SJCRH30 (cell line): ENCODE data around the gene CCDC85B. TPM values are rescaled to one million over a fixed set of nuclear protein-coding genes. Genes with fewer than 3 reads are reported as not detected.

Source experiments
- DNase-seq, 2 experiments: peaks; one replicate each; pipeline ENCODE4 v3.0.0-alpha.2; 2015 to 2020
- H3K27ac ChIP-seq: fragments of 250-450 bp; sonication (Bioruptor Pico); 2 replicates; pipeline ENCODE4 v1.5.1; 2020; ENCODE audit warnings: mild to moderate bottlenecking, moderate library complexity
- H3K27me3 ChIP-seq: fragments of 250-450 bp; sonication (Bioruptor Pico); 2 replicates; pipeline ENCODE4 v1.5.1; 2020; ENCODE audit warnings: mild to moderate bottlenecking, moderate library complexity
- H3K36me3 ChIP-seq: fragments of 250-450 bp; sonication (Bioruptor Pico); 2 replicates; pipeline ENCODE4 v1.5.1; 2020; ENCODE audit warnings: mild to moderate bottlenecking, moderate library complexity
- H3K4me1 ChIP-seq: fragments of 250-450 bp; sonication (Bioruptor Pico); 2 replicates; pipeline ENCODE4 v1.5.1; 2020; ENCODE audit warnings: mild to moderate bottlenecking, moderate library complexity
- H3K4me3 ChIP-seq: fragments of 250-450 bp; sonication (Bioruptor Pico); 2 replicates; pipeline ENCODE4 v1.5.1; 2020; ENCODE audit warnings: mild to moderate bottlenecking, moderate library complexity
- H3K9me3 ChIP-seq: fragments of 250-450 bp; sonication (Bioruptor Pico); replicated peaks from 2 replicates; pipeline ENCODE4 v1.5.1; 2020; ENCODE audit warnings: mild to moderate bottlenecking, moderate library complexity
- total RNA-seq: library from RNA; depleted of rRNA; stranded (reverse); fragments of >200 nt; shearing (Covaris generic); gene quantifications from 2 replicates; pipeline ENCODE4 v1.2.3, GENCODE V29; 2014

CCDC85B gene
- total RNA-seq, 1 experiment from 2014 or later = 25.2 TPM

DNA sequence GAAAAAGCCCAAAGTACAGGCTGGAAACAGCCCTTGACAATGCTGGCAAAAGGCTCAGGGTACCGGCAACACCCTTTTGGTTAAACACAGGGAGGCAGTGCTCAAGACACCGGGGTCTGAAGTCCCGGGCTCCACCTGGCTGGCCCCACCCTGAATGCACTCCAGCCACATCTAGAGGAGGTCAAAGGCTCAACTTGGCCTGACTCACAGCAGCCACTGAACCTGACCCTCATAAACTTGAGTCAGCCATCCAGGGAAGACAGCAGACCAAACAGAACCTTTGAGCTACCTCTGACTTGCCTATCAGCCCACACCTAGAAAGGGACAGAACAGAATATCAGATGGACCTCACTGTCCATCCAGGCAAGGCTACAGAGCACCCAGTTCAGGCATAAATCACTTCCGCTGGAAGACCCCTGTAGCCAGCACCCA is 36.3 kb upstream of the CCDC85B start:
- H3K9me3 ChIP-seq = no peaks in the 10 kb centered on the region
- DNase-seq = no peak
- no peak overlapping the region for H3K27ac ChIP-seq
- peaks cover 50% of the 10 kb centered on the region for H3K36me3 ChIP-seq
- no peak overlapping the region for H3K4me3 ChIP-seq
- H3K27me3 ChIP-seq = no peaks in the 10 kb centered on the region
- no peaks in the 10 kb centered on the region for H3K4me1 ChIP-seq

DNA sequence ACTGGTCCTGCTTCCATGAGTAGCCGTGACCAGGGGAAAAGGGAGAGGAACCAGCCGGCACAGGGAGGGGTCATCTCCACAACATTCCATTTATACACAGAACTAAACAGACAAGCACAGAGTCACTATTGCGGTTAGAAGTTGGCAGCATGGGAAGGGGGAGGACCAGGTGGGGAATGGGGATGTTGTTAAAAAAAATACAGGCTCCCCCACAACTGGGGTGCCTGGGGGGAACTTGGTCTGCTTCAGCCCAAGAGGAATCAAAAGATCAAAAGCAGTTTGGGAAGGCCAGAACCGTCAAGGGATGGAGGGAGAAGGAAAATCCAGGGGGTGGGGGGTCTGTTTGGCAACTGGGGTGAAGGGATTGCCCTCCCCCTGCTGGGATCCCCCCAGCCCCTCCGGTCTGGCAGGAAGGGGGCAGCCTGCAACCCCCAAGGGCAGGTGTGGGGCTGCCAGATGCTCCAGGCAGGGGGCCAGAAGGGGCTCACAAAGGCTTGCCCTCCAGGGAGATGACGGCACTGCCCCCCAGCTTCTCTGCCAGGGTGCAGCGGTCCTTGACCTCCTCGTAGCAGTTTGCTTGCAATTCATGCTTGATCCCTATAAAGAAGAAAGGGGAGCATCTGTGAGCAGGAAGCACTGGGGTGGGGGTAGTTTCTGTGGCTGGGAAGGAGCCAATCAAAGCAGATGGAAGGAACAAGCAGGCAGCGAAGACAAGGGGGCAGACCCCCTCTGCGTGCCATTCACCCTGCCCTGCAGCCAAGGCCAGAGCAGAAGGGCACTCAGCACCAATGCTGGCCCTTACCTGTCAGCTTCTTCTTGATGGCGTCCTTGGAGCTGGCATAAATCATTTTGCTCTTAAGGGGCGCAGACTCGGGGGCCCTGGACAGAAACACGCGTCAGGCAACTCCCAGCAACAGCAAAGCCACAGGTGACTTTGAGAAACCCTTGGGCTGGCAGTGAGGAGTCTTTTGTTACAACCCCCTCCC is 35.3 kb upstream of the CCDC85B start:
- no peak overlapping the region for H3K27ac ChIP-seq
- H3K4me3 ChIP-seq = no peak overlapping the region
- no peaks in the 10 kb centered on the region for H3K27me3 ChIP-seq
- DNase-seq = no peak
- H3K4me1 ChIP-seq = no peaks in the 10 kb centered on the region
- peaks cover 50% of the 10 kb centered on the region for H3K36me3 ChIP-seq
- no peaks in the 10 kb centered on the region for H3K9me3 ChIP-seq

DNA sequence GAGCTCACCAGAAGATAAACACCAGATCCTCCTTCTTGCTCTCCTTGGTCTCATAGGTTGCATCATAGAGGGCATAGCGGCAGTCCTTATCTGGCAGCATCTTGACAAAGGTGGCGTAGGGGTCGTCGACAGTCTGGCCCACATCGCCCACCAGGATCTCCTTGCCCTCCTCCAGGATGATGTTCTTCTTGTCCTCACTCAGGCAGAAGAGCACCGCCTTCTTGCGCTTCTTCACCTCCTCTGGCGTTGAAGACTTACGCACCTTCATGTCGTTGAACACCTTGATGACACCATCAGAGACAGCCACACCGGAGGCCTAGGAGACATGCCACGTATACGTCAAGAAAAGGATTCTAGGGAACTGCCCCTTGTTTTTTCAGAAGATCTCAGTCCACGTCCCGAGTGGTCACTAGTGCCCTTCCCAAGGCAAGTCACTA is 34.5 kb upstream of the CCDC85B start:
- Histone ChIP-seq H3K4me3 (no peak overlapping the region), H3K27ac (no peak overlapping the region), H3K9me3 (no peaks in the 10 kb centered on the region), H3K36me3 (peaks cover 50% of the 10 kb centered on the region), H3K27me3 (no peaks in the 10 kb centered on the region), H3K4me1 (no peaks in the 10 kb centered on the region)
- no peak for DNase-seq

DNA sequence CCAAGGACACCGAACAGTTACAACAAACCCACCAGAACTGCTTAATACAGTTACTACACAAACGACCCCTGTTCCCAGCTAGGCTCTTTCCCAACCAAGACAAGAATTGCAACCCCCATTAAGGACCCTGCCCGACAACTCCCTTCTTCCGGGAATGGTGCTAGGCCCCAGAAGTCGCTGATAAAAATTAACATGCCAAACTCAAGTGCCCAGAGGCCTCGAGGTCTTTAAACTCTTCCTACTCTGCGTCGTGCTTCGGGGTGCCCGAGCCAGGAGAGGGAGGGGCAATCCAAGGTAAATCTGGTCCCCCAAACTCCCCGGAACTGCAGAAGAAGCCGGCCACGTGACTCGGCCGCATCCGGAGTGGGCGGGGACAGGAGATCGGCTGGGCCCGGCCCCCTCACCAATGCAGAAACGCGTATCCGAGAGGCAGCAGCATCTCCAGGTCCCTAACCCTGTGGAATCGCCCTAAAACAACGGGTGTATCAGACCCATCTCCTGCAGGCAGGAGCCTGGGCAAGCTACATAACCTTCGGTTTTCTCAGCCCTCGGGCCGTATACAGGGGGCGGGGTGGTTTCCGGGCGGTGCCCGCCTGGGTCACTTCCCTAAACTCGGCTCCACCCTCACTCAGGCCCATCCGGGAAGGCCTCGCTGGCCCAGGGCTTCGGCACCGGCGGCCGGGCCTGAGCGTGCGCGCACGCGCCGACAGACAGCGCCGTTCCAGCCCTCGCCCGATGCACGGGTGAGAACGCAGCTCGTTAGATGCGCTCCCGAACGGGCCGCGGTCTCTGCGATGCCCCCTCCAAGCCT is 33.6 kb upstream of the CCDC85B start:
- H3K27me3 ChIP-seq = no peaks in the 10 kb centered on the region
- no peaks in the 10 kb centered on the region; the same call in 1 of the 2 replicates for H3K4me1 ChIP-seq
- no peaks in the 10 kb centered on the region for H3K9me3 ChIP-seq
- DNase-seq = peak; percentile 72 to 75
- peak overlapping the region; percentile 67 for H3K27ac ChIP-seq
- H3K4me3 ChIP-seq = peak overlapping the region; percentile 96
- peaks cover 50% of the 10 kb centered on the region for H3K36me3 ChIP-seq

DNA sequence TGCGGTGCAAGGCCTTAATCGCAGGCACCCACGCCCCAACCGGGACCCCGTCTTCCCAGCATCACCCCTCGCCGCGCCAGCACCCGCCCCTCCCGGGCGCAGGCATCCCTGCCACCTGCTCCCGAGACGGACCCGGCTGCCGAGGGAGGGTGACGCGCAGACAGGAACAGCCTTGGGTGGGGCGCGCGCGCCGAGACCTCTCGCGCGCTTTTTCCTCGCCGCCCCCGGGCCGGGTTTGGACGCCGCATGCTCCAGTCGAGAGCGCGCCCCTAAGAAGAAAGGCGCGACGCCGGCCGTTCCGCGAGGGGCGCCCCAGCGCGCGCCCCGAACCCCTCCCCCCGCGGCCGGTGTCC is 33.0 kb upstream of the CCDC85B start:
- no peaks in the 10 kb centered on the region for H3K9me3 ChIP-seq
- no peaks in the 10 kb centered on the region for H3K27me3 ChIP-seq
- H3K36me3 ChIP-seq = peaks cover 46% of the 10 kb centered on the region
- H3K27ac ChIP-seq = peak overlapping the region; percentile 67
- H3K4me1 ChIP-seq = no peaks in the 10 kb centered on the region; the same call in 1 of the 2 replicates
- peak; percentile 52 to 55 for DNase-seq
- peak overlapping the region; percentile 96 for H3K4me3 ChIP-seq

DNA sequence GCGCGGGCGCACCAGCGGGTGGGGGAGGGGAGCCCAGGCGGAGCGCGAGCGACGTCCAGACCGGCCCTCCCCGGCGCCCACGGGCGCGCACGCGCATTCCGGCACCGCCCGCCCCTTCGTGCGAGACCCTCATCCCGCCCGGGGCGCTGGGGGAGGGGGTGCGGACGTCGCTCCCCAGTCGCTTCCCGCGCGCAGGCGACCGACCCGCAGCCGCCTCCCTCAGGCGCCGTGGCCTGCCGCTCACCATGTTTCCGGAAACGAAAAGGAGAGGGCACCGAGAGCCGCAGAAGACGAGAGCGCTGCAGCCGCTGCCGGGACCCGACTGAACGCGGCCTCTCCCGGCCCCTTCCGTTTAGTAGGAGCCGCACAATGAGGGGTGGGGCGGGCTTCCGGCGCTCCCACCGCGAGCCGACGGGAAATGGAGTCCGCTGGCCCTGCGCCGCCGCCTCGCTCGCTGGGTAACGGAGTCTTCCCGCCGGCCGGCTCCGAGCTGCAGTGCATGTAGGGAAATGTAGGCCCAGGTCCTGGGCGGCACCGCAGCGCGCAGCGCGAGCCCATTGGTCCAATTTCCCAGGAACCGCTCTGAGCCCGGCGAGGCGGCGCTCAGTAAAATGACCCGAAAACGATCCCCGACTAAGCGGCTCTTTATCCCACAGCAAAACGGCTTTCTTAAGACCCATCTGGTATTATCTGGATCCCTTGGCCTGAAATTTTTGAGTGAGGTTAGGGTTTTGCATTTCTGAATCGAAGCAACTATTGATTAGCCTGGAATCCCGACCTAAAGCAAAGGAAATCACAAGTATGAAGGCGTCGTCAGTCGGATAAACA is 32.4 kb upstream of the CCDC85B start, which contains the start of gene CFL1:
TSS of gene CFL1 (minus strand) at position 328 of the 828 bp plus-strand sequence. CDS start at position 247, 81 bp downstream.
- Histone ChIP-seq H3K36me3 (peaks cover 41% of the 10 kb centered on the region), H3K4me3 (peak within 1 kb of the TSS; percentile 96)

DNA sequence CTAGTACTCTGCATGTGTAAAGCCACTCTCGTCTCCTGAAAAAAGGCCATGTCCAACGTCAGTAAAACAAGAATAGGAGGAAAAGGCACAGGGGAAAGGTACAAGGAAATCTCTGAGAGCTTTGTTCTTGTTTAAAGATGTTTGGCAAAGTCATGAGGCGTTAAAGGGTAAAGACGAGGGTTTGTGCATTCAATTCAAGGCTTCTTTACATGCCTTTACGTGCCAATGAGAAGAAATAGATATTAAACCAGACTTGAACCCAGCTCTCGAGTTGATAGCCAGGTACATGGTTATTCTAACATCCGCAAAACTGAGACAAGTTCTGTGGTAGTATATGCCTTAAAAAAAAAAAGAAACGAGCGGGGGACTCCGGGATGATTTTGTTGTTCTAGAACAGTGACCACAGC is 31.8 kb upstream of the CCDC85B start:
- peak overlapping the region; percentile 96 for H3K4me3 ChIP-seq
- DNase-seq = no peak
- H3K4me1 ChIP-seq = no peaks in the 10 kb centered on the region; the same call in 1 of the 2 replicates
- no peaks in the 10 kb centered on the region for H3K27me3 ChIP-seq
- H3K9me3 ChIP-seq = no peaks in the 10 kb centered on the region
- H3K36me3 ChIP-seq = peaks cover 37% of the 10 kb centered on the region
- no peak overlapping the region; the same call in 1 of the 2 replicates for H3K27ac ChIP-seq

More for the DNA sequence above, 32.4 kb upstream of the CCDC85B start, which contains the start of gene CFL1:
- Histone ChIP-seq H3K4me1 (no peaks in the 10 kb centered on the region; the same call in 1 of the 2 replicates), H3K27me3 (no peaks in the 10 kb centered on the region), H3K27ac (peak within 1 kb of the TSS; percentile 67), H3K9me3 (no peaks in the 10 kb centered on the region)
- DNase-seq = peak; percentile 98

DNA sequence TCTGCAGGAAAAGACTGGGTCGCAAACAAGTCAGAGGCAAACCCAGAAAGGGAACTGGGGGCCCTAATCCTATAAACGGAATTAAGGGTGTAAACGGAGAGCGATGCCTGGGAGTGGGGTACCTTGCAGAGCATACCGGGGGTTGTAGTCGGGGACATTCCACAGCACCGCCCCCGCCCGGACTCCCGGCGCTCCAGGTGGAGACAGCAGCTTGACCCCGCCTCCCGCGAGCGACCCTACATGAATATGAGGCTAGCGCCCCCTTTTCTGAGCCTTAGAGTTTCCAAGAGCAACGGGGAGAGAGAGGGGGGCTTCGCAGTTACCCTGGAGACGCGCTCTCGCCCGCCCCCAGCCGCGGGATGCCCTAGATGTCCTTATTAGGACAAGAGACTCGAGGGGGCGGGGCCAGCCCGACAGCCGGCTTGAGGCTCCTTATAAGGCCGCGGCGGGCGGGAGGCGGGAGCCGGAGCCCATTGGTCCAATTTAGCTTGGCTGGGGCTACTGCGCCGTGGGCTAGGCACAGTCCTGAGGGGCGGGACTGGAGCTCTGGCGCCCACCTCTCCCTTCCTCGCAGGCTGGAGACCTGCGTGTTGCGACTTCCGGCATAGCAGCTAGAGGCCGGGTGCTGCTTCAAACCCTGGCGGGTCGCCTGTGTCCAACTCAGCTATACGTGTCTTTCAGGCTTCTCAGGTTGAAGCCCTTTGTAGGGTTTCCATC is 31.2 kb upstream of the CCDC85B start:
- no peaks in the 10 kb centered on the region; the same call in 1 of the 2 replicates for H3K4me1 ChIP-seq
- no peaks in the 10 kb centered on the region for H3K9me3 ChIP-seq
- peak overlapping the region; percentile 74 for H3K27ac ChIP-seq
- H3K27me3 ChIP-seq = no peaks in the 10 kb centered on the region
- peaks cover 36% of the 10 kb centered on the region for H3K36me3 ChIP-seq
- peak; percentile 99 for DNase-seq
- peak overlapping the region; percentile 96 for H3K4me3 ChIP-seq

DNA sequence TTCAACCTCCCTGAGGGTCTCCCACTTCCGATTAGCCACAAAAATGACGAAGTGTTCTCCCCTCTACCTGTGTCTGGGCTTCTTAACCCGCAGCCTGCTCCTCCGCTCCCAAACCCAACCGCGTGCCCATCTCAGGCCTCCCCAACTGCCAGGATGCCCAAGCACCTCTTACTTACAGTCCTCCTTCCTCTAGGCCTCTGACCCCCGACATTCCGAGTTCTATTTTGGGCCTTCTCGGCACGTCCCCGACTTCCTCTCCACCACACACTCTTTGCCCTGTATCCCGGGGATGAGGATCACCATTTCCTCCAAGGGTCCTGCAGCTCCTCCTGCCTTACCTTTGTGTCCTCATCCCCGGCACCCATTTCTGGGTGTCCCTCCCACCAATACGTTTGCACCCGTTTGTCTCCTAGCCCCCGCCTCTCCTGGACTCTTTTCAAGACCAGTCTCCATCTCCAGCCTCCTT is 30.6 kb upstream of the CCDC85B start:
- Histone ChIP-seq H3K4me3 (peak overlapping the region; percentile 96), H3K4me1 (no peaks in the 10 kb centered on the region; the same call in 1 of the 2 replicates), H3K36me3 (peaks cover 30% of the 10 kb centered on the region), H3K27me3 (no peaks in the 10 kb centered on the region), H3K9me3 (no peaks in the 10 kb centered on the region), H3K27ac (peak overlapping the region; percentile 74)
- DNase-seq = no peak

DNA sequence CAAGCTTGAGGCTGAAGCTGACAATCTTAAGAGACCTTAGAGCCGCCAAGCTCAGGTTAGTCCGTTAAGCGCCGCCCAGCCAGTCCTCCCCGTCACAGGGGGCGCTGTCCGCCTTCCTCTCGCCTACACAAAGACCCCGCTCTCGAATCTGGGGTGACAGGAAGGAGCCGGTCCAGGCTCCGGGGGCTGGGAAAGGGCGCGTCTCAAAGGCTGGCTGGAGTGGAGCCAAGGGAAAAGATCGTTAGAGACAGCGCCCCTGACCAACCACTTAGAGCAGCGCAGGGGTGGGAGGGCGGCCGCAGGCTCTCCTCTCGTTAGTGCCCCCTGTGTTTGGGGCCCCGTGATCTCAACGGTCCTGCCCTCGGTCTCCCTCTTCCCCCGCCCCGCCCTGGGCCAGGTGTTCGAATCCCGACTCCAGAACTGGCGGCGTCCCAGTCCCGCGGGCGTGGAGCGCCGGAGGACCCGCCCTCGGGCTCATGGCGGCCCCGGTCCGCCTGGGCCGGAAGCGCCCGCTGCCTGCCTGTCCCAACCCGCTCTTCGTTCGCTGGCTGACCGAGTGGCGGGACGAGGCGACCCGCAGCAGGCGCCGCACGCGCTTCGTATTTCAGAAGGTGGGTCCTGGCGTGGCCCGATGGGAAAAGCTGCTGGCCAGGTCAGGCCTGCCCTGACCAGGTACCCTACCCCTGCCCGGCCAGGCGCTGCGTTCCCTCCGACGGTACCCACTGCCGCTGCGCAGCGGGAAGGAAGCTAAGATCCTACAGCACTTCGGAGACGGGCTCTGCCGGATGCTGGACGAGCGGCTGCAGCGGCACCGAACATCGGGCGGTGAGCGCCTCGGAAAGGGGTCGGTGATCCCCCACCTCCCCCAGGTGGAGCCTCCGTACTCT is 30.0 kb upstream of the CCDC85B start, which contains the start of gene MUS81:
TSS of gene MUS81 (plus strand) at position 156 of the 887 bp plus-strand sequence. CDS start at position 477, 321 bp downstream.
- Histone ChIP-seq H3K4me3 (peak within 1 kb of the TSS; percentile 96), H3K9me3 (no peaks in the 10 kb centered on the region), H3K27ac (peak within 1 kb of the TSS; percentile 74), H3K36me3 (peaks cover 31% of the 10 kb centered on the region), H3K4me1 (no peaks in the 10 kb centered on the region; the same call in 1 of the 2 replicates), H3K27me3 (no peaks in the 10 kb centered on the region)
- DNase-seq = peak; percentile 98

DNA sequence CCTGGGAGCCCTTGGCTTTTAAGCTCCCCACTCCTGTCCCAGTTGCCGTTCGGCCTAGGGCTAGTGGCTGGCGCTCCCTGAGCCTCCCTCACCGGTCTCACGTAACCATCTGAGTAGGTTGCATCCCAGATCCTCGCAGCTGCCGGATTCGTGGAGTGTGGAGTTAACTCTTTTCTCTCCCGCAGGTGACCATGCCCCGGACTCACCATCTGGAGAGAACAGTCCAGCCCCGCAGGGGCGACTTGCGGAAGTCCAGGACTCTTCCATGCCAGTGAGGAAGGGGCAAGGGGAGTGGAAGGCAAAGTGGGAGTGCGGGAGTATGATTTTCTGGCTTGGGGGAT is 29.3 kb upstream of the CCDC85B start:
- peaks cover 30% of the 10 kb centered on the region for H3K36me3 ChIP-seq
- peak overlapping the region; percentile 96 for H3K4me3 ChIP-seq
- no peaks in the 10 kb centered on the region for H3K9me3 ChIP-seq
- H3K27me3 ChIP-seq = no peaks in the 10 kb centered on the region
- peak overlapping the region; percentile 74; the same call in 1 of the 2 replicates for H3K27ac ChIP-seq
- no peaks in the 10 kb centered on the region; the same call in 1 of the 2 replicates for H3K4me1 ChIP-seq
- DNase-seq = peak in 1 of 2 experiments; percentile 40

DNA sequence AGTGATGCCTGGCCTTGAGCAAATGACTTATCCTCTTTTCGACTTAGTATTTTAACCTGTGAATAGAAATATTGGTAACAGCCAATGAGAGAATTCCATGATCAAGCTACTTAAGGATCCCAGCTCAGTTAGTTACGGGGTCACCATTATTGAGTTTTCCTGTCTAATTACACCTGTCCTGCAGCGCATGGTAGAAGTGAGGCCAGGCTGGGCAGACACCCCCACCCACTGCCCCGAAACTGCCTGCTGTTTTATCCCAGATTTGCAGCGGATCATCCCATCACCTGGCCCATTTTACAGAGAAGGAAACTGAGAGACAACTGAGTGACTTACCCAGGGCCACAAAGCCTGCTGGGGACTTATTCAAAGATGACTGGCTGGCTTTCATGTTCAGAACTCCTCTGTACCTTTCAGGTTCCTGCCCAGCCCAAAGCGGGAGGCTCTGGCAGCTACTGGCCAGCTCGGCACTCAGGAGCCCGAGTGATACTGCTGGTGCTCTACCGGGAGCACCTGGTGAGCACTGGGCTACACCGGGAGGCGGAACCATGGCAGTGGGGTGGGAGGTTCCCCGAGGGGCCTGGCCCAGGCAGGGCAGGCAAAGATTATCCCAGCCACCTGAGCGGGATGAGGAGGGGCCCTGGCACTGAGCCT is 28.8 kb upstream of the CCDC85B start:
- H3K27ac ChIP-seq = no peak overlapping the region
- H3K4me1 ChIP-seq = no peaks in the 10 kb centered on the region; the same call in 1 of the 2 replicates
- no peaks in the 10 kb centered on the region for H3K27me3 ChIP-seq
- H3K36me3 ChIP-seq = peaks cover 28% of the 10 kb centered on the region
- no peak for DNase-seq
- H3K9me3 ChIP-seq = no peaks in the 10 kb centered on the region
- H3K4me3 ChIP-seq = peak overlapping the region; percentile 96
